Endodermal cell (in vitro differentiated cells): ENCODE results near the gene SLC45A3. TPM values are rescaled to one million over a fixed set of nuclear protein-coding genes. Genes with fewer than 3 reads are reported as not detected.

Experiments used
- DNase-seq: peaks from one replicate; pipeline ENCODE4 v3.0.0-alpha.2; 2017
- H3K27ac ChIP-seq: 2 replicates; pipeline ENCODE4 v1.5.1; 2013; ENCODE audit warnings: mild to moderate bottlenecking, low read depth, low read length, moderate library complexity
- H3K27me3 ChIP-seq: 2 replicates; pipeline ENCODE4 v1.6.1; 2013; ENCODE audit warnings: mild to moderate bottlenecking, low read length, moderate library complexity; ENCODE audit not compliant: insufficient read depth, control insufficient read depth, poor library complexity, severe bottlenecking
- H3K36me3 ChIP-seq: 2 replicates; pipeline ENCODE4 v1.7.0; 2013; ENCODE audit warnings: mild to moderate bottlenecking, low read length, moderate library complexity; ENCODE audit not compliant: control insufficient read depth, insufficient read depth
- H3K4me1 ChIP-seq: one replicate; pipeline ENCODE4 v1.7.0; 2013; ENCODE audit warnings: low read length; ENCODE audit not compliant: control insufficient read depth, insufficient read depth
- H3K4me3 ChIP-seq: 2 replicates; pipeline ENCODE4 v1.5.1; 2013; ENCODE audit warnings: mild to moderate bottlenecking, low read length, moderate library complexity
- H3K9ac ChIP-seq: 2 replicates; pipeline ENCODE4 v1.6.1; 2013; ENCODE audit warnings: mild to moderate bottlenecking, low read length, moderate library complexity; ENCODE audit not compliant: poor library complexity, severe bottlenecking; ENCODE audit errors: extremely low read depth
- H3K9me3 ChIP-seq: 2 replicates; pipeline ENCODE4 v1.6.1; 2013; ENCODE audit warnings: mild to moderate bottlenecking, low read length, moderate library complexity; ENCODE audit not compliant: control insufficient read depth
- H3K27ac Mint-ChIP-seq: 2 replicates; pipeline ENCODE4 v1.8.0; 2020; ENCODE audit warnings: mixed read lengths
- H3K27me3 Mint-ChIP-seq: 2 replicates; pipeline ENCODE4 v1.8.0; 2021; ENCODE audit warnings: mild to moderate bottlenecking, mixed read lengths; ENCODE audit not compliant: insufficient read depth
- H3K36me3 Mint-ChIP-seq: 2 replicates; pipeline ENCODE4 v1.8.0; 2020; ENCODE audit warnings: low read depth, mixed read lengths
- H3K4me1 Mint-ChIP-seq: 2 replicates; pipeline ENCODE4 v1.8.0; 2020; ENCODE audit warnings: mixed read lengths
- H3K4me3 Mint-ChIP-seq: 2 replicates; pipeline ENCODE4 v1.8.0; 2020; ENCODE audit warnings: mild to moderate bottlenecking, moderate library complexity, mixed read lengths
- H3K9me3 Mint-ChIP-seq: 2 replicates; pipeline ENCODE4 v1.8.0; 2020; ENCODE audit warnings: mild to moderate bottlenecking, mixed read lengths
- WGBS, 2 experiments: methylation state at CpG; one replicate each; pipeline versions ENCODE4 v1.1.5 to v1.1.7; 2013; ENCODE audit warnings: missing lambda C conversion rate in 2 of 2, mixed read lengths in 1 of 2; ENCODE audit not compliant: insufficient coverage in 1 of 2, insufficient read length in 1 of 2; 5-methylcytosine and 5-hydroxymethylcytosine counted together
- total RNA-seq, 2 donors: library from RNA; stranded (reverse); fragmentation: NEBNext Ultra II Directional in 1 of 2; extraction: Animal tissue kit (Norgen Biotek cat#: 25700) in 1 of 2; gene quantifications; 2 replicates in 1 of 2; 3 replicates in 1 of 2; pipeline ENCODE4 v1.2.1, GENCODE V29; 2021
- TF ChIP-seq, protein P1 (sequence below): fragments of 200-600 bp; sonication (generic); conservative IDR thresholded peaks from 2 replicates; pipeline ENCODE4 v1.5.0; 2021; ENCODE audit warnings: antibody characterized with exemption, mild to moderate bottlenecking

The SLC45A3 gene
- total RNA-seq, 2 donors from 2014 or later: 7.9 to 10.2 TPM

DNA sequence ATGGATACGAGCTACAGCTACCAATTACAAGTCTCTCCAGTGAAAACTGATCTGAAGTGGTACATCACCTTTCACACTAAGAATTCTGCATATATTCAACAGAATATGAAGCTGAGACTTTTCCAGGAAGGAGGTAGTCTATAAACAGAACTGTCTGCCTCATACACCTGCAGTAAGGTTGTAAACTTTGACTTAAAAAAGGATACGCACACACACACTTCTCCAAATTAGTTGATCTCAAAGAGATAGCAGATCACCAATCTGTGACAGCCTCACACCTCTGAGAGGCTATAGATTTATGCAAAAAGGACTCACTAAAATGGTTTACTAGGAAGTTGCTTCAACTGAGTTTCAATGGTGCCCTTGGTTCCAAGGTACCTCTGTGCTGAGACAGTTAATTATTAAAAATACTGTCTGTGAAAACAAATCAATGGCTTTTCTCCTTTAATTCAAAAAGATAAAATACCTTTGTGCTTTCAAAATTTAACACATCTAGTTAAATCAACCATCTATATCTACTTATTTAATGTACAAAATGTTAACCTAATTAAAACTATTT lies 66.4 kb downstream of the SLC45A3 start:
- Histone ChIP-seq H3K4me1 (no peaks in the 10 kb centered on the region), H3K9ac (no peak overlapping the region), H3K36me3 (peaks cover 80% of the 10 kb centered on the region), H3K4me3 (no peak overlapping the region), H3K27me3 (no peaks in the 10 kb centered on the region), H3K9me3 (no peaks in the 10 kb centered on the region), H3K27ac (no peak overlapping the region)
- no peak for DNase-seq
- Mint-ChIP-seq H3K36me3 (peaks cover 42% of the 10 kb centered on the region), H3K27ac (peak overlapping the region; percentile 39), H3K4me1 (peaks cover 4% of the 10 kb centered on the region), H3K4me3 (no peak overlapping the region), H3K9me3 (no peaks in the 10 kb centered on the region), H3K27me3 (no peaks in the 10 kb centered on the region)
- 92 to 93% methylated on average over 2 of the region's 2 CpGs for WGBS, 2 experiments
- TF ChIP-seq, protein P1, sequence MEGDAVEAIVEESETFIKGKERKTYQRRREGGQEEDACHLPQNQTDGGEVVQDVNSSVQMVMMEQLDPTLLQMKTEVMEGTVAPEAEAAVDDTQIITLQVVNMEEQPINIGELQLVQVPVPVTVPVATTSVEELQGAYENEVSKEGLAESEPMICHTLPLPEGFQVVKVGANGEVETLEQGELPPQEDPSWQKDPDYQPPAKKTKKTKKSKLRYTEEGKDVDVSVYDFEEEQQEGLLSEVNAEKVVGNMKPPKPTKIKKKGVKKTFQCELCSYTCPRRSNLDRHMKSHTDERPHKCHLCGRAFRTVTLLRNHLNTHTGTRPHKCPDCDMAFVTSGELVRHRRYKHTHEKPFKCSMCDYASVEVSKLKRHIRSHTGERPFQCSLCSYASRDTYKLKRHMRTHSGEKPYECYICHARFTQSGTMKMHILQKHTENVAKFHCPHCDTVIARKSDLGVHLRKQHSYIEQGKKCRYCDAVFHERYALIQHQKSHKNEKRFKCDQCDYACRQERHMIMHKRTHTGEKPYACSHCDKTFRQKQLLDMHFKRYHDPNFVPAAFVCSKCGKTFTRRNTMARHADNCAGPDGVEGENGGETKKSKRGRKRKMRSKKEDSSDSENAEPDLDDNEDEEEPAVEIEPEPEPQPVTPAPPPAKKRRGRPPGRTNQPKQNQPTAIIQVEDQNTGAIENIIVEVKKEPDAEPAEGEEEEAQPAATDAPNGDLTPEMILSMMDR: no peak

- TF ChIP-seq, protein P1: no peak
- Histone ChIP-seq H3K27ac (no peak overlapping the region), H3K27me3 (no peaks in the 10 kb centered on the region), H3K4me1 (no peaks in the 10 kb centered on the region), H3K36me3 (peaks cover 77% of the 10 kb centered on the region), H3K4me3 (no peak overlapping the region), H3K9ac (no peak overlapping the region), H3K9me3 (no peaks in the 10 kb centered on the region)
- H3K4me1 Mint-ChIP-seq: peaks cover 4% of the 10 kb centered on the region
- H3K27me3 Mint-ChIP-seq: no peaks in the 10 kb centered on the region
- H3K36me3 Mint-ChIP-seq: peaks cover 37% of the 10 kb centered on the region
- H3K9me3 Mint-ChIP-seq: no peaks in the 10 kb centered on the region
- 94 to 100% methylated on average over 1 of the region's 1 CpG for WGBS, 2 experiments
- no peak for DNase-seq
- H3K4me3 Mint-ChIP-seq: no peak overlapping the region
- H3K27ac Mint-ChIP-seq: peak overlapping the region; percentile 46
Observed at GRCh38 chr1:205612556-205612955, 67.8 kb downstream of the SLC45A3 start.

- Histone ChIP-seq H3K27me3 (no peaks in the 10 kb centered on the region), H3K9me3 (no peaks in the 10 kb centered on the region), H3K4me3 (no peak overlapping the region), H3K4me1 (no peaks in the 10 kb centered on the region), H3K27ac (no peak overlapping the region), H3K9ac (no peak overlapping the region), H3K36me3 (peaks cover 77% of the 10 kb centered on the region)
- TF ChIP-seq, protein P1: no peak
- Mint-ChIP-seq H3K4me1 (peaks cover 4% of the 10 kb centered on the region), H3K4me3 (no peak overlapping the region), H3K27me3 (no peaks in the 10 kb centered on the region), H3K9me3 (no peaks in the 10 kb centered on the region), H3K27ac (no peak overlapping the region), H3K36me3 (peaks cover 42% of the 10 kb centered on the region)
- no peak for DNase-seq
- WGBS, 2 experiments: 93% methylated on average over 2 of the region's 3 CpGs; no CpG with 5 or more reads in 1 of the 2 experiments
Observed at GRCh38 chr1:205612104-205612503, 68.2 kb downstream of the SLC45A3 start.
